Measurements from ENCODE around the gene CHD9. TPM values are rescaled to one million over a fixed set of nuclear protein-coding genes. Genes with fewer than 3 reads are reported as not detected.
A peak's percentile ranks its signal among the peaks of the same experiment; 100 is the strongest.

CHD9 gene
- total RNA-seq, 1 donor from 2014 or later, result 81.4 TPM

DNA sequence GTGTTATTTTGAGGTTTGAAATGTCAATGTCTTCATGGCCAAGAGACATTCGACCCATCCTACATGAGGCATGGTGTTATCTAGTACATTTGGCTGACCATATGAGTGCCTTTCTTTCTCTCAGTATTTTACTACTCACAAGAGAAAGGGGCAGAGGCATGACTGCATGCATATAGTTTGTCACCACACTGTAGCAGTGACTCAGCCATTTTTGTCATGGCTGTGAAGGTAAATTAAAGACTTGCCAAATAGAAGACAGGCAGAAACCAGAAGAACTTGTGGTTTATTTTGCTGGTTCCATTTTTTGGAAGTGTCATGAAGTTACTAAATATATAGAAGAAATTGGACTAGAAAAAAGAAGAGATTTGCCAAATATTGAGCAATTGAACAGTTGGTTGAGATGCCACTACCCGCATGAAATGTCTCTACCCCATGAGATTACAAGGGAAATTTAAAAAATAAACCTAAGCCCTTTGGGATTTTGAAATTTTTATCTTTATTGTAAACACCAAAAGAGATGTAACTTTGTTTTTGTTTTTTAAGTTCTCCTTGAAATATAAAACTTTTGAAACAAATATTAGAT, 170.3 kb downstream of the CHD9 start:
- H3K27ac ChIP-seq, result no peak overlapping the region
- H3K4me1 ChIP-seq, result peaks cover 17% of the 10 kb centered on the region
- H3K4me3 ChIP-seq, result no peak overlapping the region
- intact Hi-C loops (cut with DNase I), result no loop called here
- TF ChIP-seq, protein P1, sequence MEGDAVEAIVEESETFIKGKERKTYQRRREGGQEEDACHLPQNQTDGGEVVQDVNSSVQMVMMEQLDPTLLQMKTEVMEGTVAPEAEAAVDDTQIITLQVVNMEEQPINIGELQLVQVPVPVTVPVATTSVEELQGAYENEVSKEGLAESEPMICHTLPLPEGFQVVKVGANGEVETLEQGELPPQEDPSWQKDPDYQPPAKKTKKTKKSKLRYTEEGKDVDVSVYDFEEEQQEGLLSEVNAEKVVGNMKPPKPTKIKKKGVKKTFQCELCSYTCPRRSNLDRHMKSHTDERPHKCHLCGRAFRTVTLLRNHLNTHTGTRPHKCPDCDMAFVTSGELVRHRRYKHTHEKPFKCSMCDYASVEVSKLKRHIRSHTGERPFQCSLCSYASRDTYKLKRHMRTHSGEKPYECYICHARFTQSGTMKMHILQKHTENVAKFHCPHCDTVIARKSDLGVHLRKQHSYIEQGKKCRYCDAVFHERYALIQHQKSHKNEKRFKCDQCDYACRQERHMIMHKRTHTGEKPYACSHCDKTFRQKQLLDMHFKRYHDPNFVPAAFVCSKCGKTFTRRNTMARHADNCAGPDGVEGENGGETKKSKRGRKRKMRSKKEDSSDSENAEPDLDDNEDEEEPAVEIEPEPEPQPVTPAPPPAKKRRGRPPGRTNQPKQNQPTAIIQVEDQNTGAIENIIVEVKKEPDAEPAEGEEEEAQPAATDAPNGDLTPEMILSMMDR (IDR thresholded peaks at IDR 0.05), result no peak
- no peaks in the 10 kb centered on the region for H3K27me3 ChIP-seq
- no peaks in the 10 kb centered on the region for H3K9me3 ChIP-seq
- ATAC-seq (peak; percentile 51), DNase-seq (no peak)
- H3K36me3 ChIP-seq, result peaks cover 62% of the 10 kb centered on the region

GRCh38 chr16:53232826-53233529, 178.2 kb downstream of the CHD9 start:
- TF ChIP-seq, protein P1 (IDR thresholded peaks at IDR 0.05), result no peak
- no peak for ATAC-seq
- Histone ChIP-seq H3K36me3 (peaks cover 100% of the 10 kb centered on the region), H3K27ac (no peak overlapping the region), H3K27me3 (no peaks in the 10 kb centered on the region), H3K9me3 (no peaks in the 10 kb centered on the region), H3K4me3 (no peak overlapping the region), H3K4me1 (no peaks in the 10 kb centered on the region)
- no peak for DNase-seq
- intact Hi-C loops (cut with DNase I), result no loop called here

DNA sequence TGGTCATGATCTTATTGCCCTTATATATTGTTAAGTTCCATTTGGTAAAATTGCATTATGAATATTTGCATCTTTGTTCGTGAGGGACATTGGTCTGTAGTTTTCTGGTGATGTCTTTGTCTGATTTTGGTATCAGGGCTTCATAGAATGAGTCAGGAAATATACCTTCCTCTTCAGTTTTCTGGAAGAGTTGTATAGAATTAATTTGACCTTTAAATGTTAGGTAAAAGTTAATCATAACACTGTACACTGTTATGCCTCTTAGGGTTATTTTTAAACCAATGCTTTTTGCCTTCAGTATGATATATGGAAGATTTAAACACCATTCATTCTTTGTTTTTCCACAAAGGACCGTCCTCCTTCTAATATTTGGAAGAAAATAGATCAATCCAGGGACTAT, 180.0 kb downstream of the CHD9 start:
- peaks cover 100% of the 10 kb centered on the region for H3K36me3 ChIP-seq
- H3K27me3 ChIP-seq, result no peaks in the 10 kb centered on the region
- no peak overlapping the region for H3K27ac ChIP-seq
- no peak for DNase-seq
- TF ChIP-seq, protein P1 (IDR thresholded peaks at IDR 0.05), result no peak
- intact Hi-C loops (cut with DNase I), result no loop called here
- no peaks in the 10 kb centered on the region for H3K4me1 ChIP-seq
- ATAC-seq, result no peak
- H3K9me3 ChIP-seq, result no peaks in the 10 kb centered on the region
- H3K4me3 ChIP-seq, result no peak overlapping the region

GRCh38 chr16:53235851-53236250, 181.1 kb downstream of the CHD9 start:
- intact Hi-C loops (cut with DNase I), result no loop called here
- TF ChIP-seq, protein P1 (IDR thresholded peaks at IDR 0.05), result no peak

DNA sequence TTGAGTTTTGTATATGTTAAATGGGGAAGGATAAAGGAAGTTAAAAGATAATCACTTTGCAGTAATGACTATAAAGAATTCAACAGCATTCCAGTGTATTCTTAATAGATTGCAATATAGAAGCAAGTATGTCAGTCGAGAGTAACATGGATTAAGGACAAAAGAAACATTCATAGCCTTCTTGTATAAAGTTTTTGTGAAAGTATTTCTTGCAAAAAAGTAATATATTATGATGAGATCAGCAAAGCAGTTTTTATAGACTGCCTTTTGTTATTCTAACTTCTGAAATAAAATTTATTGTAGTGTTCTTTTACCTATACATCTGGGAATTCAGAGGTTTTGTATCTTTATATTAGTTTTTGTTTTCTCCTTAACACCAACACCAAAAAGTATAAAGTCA, 194.5 kb downstream of the CHD9 start:
- TF ChIP-seq, protein P1 (IDR thresholded peaks at IDR 0.05), result no peak
- intact Hi-C loops (cut with DNase I), result no loop called here
- no peak for DNase-seq
- Histone ChIP-seq H3K27me3 (no peaks in the 10 kb centered on the region), H3K4me3 (no peak overlapping the region), H3K27ac (no peak overlapping the region), H3K36me3 (peaks cover 97% of the 10 kb centered on the region), H3K9me3 (no peaks in the 10 kb centered on the region), H3K4me1 (no peaks in the 10 kb centered on the region)
- ATAC-seq, result no peak

More at GRCh38 chr16:53235851-53236250, 181.1 kb downstream of the CHD9 start:
- H3K4me1 ChIP-seq, result no peaks in the 10 kb centered on the region
- H3K9me3 ChIP-seq, result no peaks in the 10 kb centered on the region
- H3K4me3 ChIP-seq, result no peak overlapping the region
- no peaks in the 10 kb centered on the region for H3K27me3 ChIP-seq
- H3K36me3 ChIP-seq, result peaks cover 98% of the 10 kb centered on the region
- DNase-seq, result no peak
- no peak overlapping the region for H3K27ac ChIP-seq
- ATAC-seq, result no peak

All from upper lobe of right lung (tissue), 1 donor.